Stimulated activated naive CD4-positive, alpha-beta T cell (primary cell): ENCODE measurements around the gene SH3TC2.

Source experiments
- DNase-seq, 6 experiments: peaks; one replicate each; lab custom pipeline; 2025; lab: John Stamatoyannopoulos, UW

Gene SH3TC2

DNA sequence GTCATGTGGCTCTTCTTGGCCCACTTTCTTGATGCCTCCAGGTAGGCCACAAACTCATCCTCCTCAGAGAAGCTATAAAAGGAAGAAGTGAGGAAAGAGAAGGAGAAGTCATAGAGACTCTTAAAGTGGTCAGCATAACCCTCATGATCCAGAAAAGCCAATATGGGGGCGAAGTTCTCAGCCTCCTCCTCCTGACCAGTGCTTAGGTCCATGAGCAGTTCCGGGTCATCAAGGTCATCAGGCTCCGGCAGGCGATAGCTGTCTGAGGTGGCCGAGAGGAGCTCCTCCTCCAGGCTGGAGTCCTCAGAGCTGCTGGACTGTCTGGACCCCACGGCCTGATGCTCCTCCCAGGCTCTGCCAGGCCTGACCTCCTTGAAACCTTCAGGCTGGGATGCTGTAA, 34.7 kb downstream of the SH3TC2 start:
- no peak for DNase-seq

- DNase-seq = no peak
Observed at GRCh38 chr5:149027636-149028035, 35.2 kb downstream of the SH3TC2 start.

- no peak for DNase-seq
Observed at GRCh38 chr5:149024943-149025342, 37.9 kb downstream of the SH3TC2 start.

- no peak for DNase-seq
Observed at GRCh38 chr5:149024477-149024876, 38.4 kb downstream of the SH3TC2 start.

- no peak for DNase-seq
Observed at GRCh38 chr5:149022200-149022599, 40.7 kb downstream of the SH3TC2 start.

DNA sequence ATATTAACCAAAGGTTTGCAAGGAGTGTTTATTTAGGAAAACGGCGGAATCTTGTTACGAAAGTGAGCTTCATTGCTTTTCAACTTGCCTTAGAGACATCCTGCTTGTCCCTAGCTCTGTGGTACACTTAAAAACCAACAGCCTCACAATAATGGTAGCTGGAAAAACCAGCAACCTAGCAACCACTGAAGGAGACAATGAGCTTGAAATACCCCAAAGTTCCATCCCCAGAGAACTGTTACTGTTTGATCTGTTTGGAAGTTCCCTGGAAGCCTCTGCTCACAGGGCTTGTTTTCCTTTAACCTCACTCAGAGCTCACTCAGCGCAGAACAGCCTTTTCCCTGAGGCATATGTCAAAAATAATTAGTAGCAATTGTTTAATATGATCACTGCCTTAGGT, 43.2 kb downstream of the SH3TC2 start:
- no peak for DNase-seq

GRCh38 chr5:149018909-149019443, 43.9 kb downstream of the SH3TC2 start:
- no peak for DNase-seq

- no peak for DNase-seq
Observed at GRCh38 chr5:149017636-149018035, 45.2 kb downstream of the SH3TC2 start.

- no peak for DNase-seq
Observed at GRCh38 chr5:149015561-149015960, 47.3 kb downstream of the SH3TC2 start.

DNA sequence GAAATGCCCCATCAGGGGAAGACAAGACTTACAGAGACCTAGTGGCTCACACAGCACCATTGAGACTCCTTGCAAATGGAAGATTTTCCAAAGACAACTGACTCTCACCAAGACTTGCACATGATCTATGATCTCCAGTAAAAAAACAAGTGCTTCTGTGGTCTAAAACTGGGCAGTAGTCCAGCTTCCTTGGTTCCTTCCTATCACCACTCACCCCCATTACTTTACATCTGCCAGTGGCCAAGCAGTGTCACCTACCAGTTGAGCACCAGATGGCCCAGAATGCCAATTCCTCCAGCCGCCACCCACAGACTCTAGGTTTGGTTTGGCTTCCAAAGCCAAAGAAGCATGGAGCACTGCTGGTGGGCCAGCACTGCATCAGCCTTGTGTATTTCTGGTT, 47.7 kb downstream of the SH3TC2 start:
- no peak for DNase-seq

DNA sequence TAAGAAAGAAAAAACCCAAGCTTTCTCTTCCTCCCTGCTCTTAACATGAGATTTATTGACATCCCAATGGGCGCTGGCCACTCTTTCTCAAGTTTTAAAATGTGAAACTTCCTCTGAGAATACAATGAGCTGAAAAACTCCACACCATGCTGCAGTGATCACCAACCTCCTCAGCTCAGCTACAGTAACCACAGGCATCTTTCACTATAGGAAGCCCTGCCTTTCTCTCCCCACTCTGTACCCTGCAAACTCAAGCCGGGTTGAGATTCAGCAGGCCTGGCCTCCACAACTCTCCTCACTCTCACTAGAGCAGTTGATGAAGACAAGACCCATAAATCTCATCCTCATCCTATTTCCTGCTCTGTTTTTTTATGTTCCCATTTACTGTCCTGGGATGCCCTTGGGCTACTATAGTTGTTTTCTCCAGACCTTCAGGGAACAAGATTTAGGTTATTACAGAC, 48.3 kb downstream of the SH3TC2 start:
- no peak for DNase-seq

DNA sequence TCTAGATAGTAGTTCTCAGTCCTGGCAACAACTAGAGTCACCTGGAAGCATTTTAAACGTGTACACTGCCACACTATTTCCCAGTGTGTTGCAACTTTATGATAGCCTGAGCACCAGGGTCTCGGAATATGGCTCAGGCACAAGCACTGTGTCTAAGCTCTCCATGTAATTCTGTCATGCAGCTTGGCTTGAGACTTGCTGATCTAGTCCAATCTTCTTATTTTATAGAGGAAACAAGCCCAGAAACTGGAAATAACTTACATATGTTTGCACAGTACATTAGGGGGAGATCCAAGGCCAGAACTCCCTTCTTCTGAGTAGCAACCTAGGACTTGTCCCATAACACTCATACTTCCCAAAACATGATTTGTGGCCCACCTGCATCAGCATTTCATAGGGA, 49.1 kb downstream of the SH3TC2 start:
- DNase-seq = no peak

- DNase-seq = no peak
Observed at GRCh38 chr5:149012350-149012749, 50.5 kb downstream of the SH3TC2 start.

DNA sequence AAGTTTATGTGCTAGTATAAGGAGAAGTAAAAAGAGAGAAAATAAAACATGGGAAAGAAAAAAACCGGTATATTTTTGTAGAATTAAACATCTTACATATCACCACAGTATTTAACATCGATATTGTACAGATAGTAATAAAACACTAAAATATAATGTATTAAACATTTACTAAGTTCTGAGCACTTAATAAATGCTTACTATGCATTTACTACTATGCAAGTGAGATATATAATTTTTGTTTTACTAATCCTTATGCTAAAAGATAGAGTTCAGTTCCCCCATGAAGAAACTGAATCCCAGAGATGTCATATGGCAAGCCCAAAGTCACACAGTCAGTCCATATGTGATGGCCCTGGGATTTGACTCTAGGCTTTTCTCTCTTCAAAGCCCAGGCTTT, 51.1 kb downstream of the SH3TC2 start:
- no peak for DNase-seq

DNA sequence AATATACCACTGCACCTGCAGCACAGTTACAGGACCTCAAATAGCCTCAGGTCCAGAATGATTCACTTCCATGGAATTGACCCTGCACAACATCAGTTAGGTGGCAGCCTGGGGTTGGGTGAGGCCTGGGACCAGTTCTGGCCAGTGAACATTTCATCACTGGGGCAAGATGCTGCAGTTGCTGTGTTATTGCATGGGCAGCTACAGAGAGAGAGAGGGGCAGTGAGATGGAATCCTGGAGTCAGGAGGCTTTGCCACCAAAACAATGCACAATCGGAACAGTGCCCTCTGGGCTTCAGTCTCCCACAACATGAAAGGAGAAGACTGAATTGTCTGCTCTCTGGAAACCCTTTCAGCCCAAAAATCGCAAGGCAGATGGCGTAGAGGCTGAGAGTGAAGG, 51.8 kb downstream of the SH3TC2 start:
- no peak for DNase-seq

DNA sequence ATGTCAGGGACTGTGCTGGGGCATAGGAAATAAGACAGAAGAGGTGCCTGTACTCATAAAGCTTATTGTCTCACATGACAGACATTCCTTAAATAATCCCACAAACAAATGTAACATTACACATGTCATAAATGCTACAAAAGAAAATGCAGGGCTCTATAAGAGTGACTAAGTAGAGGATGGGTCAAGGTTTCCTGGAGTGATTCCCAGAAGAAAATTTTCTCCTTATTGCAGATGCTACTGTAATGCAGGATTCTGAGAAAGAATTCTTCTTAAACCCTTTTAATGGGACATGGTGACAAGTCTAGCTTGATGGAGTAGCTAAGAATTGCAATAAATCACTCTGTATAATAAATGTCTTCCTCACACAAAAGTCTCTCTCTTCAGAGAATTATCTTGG, 55.7 kb downstream of the SH3TC2 start:
- no peak for DNase-seq

DNA sequence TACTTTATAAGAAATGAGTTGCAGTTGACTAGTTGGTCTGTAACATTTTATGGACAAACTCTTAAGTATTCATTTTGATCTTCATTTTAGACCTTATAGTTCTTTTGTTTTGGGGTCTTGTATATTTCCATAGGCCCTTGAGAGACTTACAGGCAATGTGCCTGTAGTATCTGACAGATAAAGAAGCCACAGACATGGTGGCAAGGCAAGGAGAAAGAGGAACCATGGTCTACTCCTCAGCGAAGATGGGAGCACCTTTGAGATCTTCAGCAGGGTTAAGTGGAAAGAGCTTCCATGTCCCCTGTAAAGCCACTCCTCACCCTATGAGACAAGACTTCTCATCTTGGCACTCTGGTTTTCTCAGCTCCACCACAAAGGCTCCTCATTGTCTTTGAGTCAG, 56.4 kb downstream of the SH3TC2 start:
- no peak for DNase-seq

DNA sequence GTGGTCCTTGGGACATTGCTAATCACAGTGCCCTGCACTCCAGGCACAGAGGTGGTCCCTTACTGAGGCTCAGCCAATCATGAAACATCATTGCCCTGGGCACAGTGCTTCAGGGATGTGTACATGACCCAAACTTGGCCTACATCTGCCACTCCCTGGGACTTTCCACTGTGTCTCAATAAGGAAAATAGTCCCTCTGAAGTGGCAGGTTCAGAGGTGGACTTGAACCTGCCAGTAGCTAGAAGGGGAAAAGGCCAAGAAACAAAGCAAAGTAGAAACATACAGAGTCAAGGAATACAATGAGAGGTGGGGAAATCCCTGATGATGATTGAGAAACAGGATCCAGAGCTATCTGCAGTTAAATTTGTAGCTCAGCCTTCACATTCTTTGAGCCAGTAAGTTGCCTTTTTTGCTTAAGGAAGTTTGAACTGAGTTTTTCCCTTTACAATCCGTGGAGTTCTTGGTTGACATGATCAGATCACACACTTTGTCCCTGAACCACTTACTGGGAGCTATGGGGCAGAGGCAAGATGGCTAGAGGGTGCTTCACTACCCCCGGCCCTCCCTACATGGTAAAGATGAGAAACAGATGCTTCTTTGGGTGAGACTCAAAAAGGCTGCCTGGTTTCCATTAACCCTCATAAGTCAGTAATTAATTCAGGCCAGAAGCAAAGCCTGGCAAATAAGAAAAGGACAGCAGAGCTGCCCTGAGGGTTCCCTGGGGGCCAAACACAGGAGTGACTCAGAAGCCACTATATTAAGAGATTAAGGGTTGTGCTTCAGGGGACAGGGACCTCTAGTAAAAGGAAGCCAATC, 57.6 kb downstream of the SH3TC2 start:
- no peak for DNase-seq

DNA sequence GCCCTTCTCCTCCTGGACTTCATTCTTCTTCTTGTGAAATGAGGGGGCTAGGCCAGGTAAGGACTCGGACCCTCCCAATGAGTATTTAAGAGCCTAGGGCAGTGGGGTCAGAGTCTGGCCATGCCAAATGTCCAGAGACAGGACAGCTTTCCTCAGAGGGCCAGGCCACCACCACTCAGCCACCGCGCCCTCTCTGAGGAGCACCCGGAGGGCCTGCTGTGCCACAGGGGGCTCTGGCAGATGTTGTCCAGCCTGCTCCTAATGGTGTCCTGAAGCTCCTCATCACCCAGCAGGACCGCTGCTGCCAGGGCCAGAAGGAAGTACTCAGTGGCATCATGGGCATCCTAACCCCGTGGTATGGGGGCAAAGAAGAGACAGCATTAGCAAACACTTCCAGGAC, 58.3 kb downstream of the SH3TC2 start:
- no peak for DNase-seq

GRCh38 chr5:149002761-149003689, 59.8 kb downstream of the SH3TC2 start:
- DNase-seq = no peak

- DNase-seq = no peak
Observed at GRCh38 chr5:149002053-149002452, 60.8 kb downstream of the SH3TC2 start.

GRCh38 chr5:149001162-149001561, 61.7 kb downstream of the SH3TC2 start:
- DNase-seq = no peak

DNA sequence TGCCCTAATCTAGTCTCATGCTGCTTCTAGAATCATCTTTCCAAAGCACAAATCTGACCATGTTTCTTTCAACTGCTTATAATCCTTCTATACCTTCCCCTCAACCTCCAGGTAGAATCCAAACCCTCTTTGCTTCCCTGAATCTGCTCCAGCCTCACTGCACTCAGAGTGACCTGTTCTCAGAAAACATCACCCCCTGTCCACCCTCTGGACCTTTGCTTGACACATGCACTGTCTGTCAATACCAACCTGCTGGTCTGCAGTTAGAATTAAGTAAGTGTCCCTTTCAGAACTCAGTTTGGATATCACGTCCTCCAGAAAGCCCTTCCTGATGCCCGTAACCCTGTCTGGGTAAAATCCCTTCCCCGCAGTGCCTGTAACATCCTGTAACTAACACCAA, 63.1 kb downstream of the SH3TC2 start:
- DNase-seq = no peak
